A673 (cell line): ENCODE data around the gene GMCL2.

Experiments
- CTCF ChIP-seq: fragments of 300-800, 200-600 bp; sonication (generic); conservative IDR thresholded peaks from 2 replicates; pipeline ENCODE4 v1.5.1; 2017; ENCODE audit warnings: low read depth, mild to moderate bottlenecking, antibody characterized with exemption, low read length, moderate library complexity, mixed read lengths
- EZH2 ChIP-seq: fragments of 200-600 bp; sonication (generic); IDR thresholded peaks from 2 replicates; pipeline ENCODE4 v1.6.1; 2017; ENCODE audit warnings: borderline replicate concordance, low read depth, mild to moderate bottlenecking, mixed read lengths, antibody characterized with exemption, low read length; ENCODE audit not compliant: poor library complexity, severe bottlenecking

GRCh38 chr5:178210073-178210535 lies 22.9 kb upstream of the GMCL2 start:
- TF ChIP-seq CTCF (no peak), EZH2 (no peak)
